Gastrocnemius medialis (tissue), 4 donors: ENCODE data around the gene EPHA1. TPM values are rescaled to one million over a fixed set of nuclear protein-coding genes. Genes with fewer than 3 reads are reported as not detected.
"Not testable (repeated sequence)": the region's sequence is repeated elsewhere in the genome, so short reads cannot be mapped to it uniquely, and the experiment has no call there.

Experiments
- ATAC-seq, 2 donors: fragments of 150-250 bp; one replicate each; pipeline ENCODE4 v1.9.1; 2016
- DNase-seq, 2 donors: peaks; one replicate each; pipeline ENCODE4 v3.0.0-alpha.2; 2019
- H3K27ac ChIP-seq, 4 donors: fragments of 200-600 bp; sonication (generic); 1 replicate in 1 of 4; 2 replicates in 3 of 4; pipeline ENCODE4 v1.5.1; 2016 to 2018; ENCODE audit warnings: mild to moderate bottlenecking in 2 of 4, moderate library complexity in 1 of 4
- H3K27me3 ChIP-seq, 3 donors: fragments of 200-600 bp; sonication (generic) in 2 of 3; 1 replicate in 1 of 3; 2 replicates in 2 of 3; pipeline versions ENCODE4 v1.5.1 to v1.6.0; 2016 to 2019; ENCODE audit warnings: mild to moderate bottlenecking in 1 of 3, moderate library complexity in 1 of 3
- H3K36me3 ChIP-seq, 2 donors: fragments of 200-600 bp; sonication (generic) in 1 of 2; one replicate each; pipeline ENCODE4 v1.5.1; 2017 to 2018
- H3K4me1 ChIP-seq, 2 donors: fragments of 200-600 bp; sonication (generic) in 1 of 2; one replicate each; pipeline ENCODE4 v1.5.1; 2016 to 2017; ENCODE audit warnings: mild to moderate bottlenecking in 2 of 2
- H3K4me3 ChIP-seq, 4 donors: fragments of 200-600 bp; sonication (generic) in 3 of 4; 1 replicate in 1 of 4; 2 replicates in 3 of 4; pipeline ENCODE4 v1.5.1; 2016 to 2019; ENCODE audit warnings: mild to moderate bottlenecking in 2 of 4
- H3K9me3 ChIP-seq, 3 donors: fragments of 200-600 bp; sonication (generic) in 2 of 3; 1 replicate in 1 of 3; 2 replicates in 2 of 3; pipeline ENCODE4 v1.5.1; 2016 to 2019
- CTCF ChIP-seq, 5 experiments: fragments of 450-650 bp in 3 of 5; fragments of 200-600 bp in 2 of 5; sonication (generic) in 2 of 5; IDR thresholded peaks in 4 of 5; conservative IDR thresholded peaks in 1 of 5; 1 replicate in 4 of 5; 2 replicates in 1 of 5; pipeline ENCODE4 v1.5.1; 2016 to 2019; ENCODE audit warnings: antibody characterized with exemption in 5 of 5, mild to moderate bottlenecking in 3 of 5, moderate library complexity in 3 of 5
- POLR2A ChIP-seq, 2 donors: fragments of 450-650 bp; IDR thresholded peaks; one replicate each; pipeline ENCODE4 v1.6.1; 2017; ENCODE audit warnings: antibody characterized with exemption in 2 of 2, mild to moderate bottlenecking in 2 of 2, moderate library complexity in 2 of 2
- in situ Hi-C, 4 donors: fragments of 200-750 bp; cut with MboI; loops; one replicate each; pipeline versions ENCODE4 v1.15.0 to v1.8.0; 2017; ENCODE audit warnings: low sequenced_read_pairs in 4 of 4
- intact Hi-C: fragments of 100-400 bp; cut with DNase I; formaldehyde crosslinking; loops from one replicate; pipeline ENCODE4 v1.15.1; 2023; ENCODE audit warnings: low total_unique reads
- total RNA-seq, 4 donors: library from RNA; depleted of rRNA; stranded (reverse); fragments of >200 nt; gene quantifications; one replicate each; pipeline versions ENCODE4 v1.1.0 to v1.2.3, GENCODE V29; 2016

The EPHA1 gene
- total RNA-seq, 4 donors from 2014 or later, result not detected

GRCh38 chr7:143431109-143431508, 22.5 kb upstream of the EPHA1 start:
- DNase-seq (no peak), ATAC-seq (no peak)
- H3K9me3 ChIP-seq, result no peaks in the 10 kb centered on the region
- H3K4me3 ChIP-seq, result no peak overlapping the region
- intact Hi-C loops, result no loop called here
- H3K27me3 ChIP-seq, result no peaks in the 10 kb centered on the region
- no peak overlapping the region for H3K27ac ChIP-seq
- no peaks in the 10 kb centered on the region for H3K36me3 ChIP-seq
- H3K4me1 ChIP-seq, result no peaks in the 10 kb centered on the region
- in situ Hi-C loops, result loop anchor here in 1 of 4 donors (25.0 kb wide), 1 partner anchor 419 kb away; no protein-coding TSS in a partner anchor
- TF ChIP-seq POLR2A (IDR thresholded peaks at IDR 0.05), result no peak
- TF ChIP-seq CTCF (IDR thresholded peaks at IDR 0.05 in 4 of 5, conservative IDR thresholded peaks at IDR 0.05 in 1 of 5), result no peak

GRCh38 chr7:143429770-143430698, 21.4 kb upstream of the EPHA1 start:
- Histone ChIP-seq H3K9me3 (no peaks in the 10 kb centered on the region), H3K4me3 (no peak overlapping the region), H3K27me3 (no peaks in the 10 kb centered on the region), H3K36me3 (no peaks in the 10 kb centered on the region), H3K4me1 (no peaks in the 10 kb centered on the region), H3K27ac (no peak overlapping the region)
- in situ Hi-C loops, result loop anchor here in 1 of 4 donors (25.0 kb wide), 1 partner anchor 418 kb away; no protein-coding TSS in a partner anchor
- ATAC-seq (no peak), DNase-seq (no peak)
- intact Hi-C loops, result no loop called here
- TF ChIP-seq CTCF (IDR thresholded peaks at IDR 0.05 in 4 of 5, conservative IDR thresholded peaks at IDR 0.05 in 1 of 5) (no peak), POLR2A (IDR thresholded peaks at IDR 0.05) (no peak)

GRCh38 chr7:143426479-143427142, 18.0 kb upstream of the EPHA1 start:
- Histone ChIP-seq H3K27ac (no peak overlapping the region), H3K4me1 (no peaks in the 10 kb centered on the region), H3K9me3 (no peaks in the 10 kb centered on the region), H3K4me3 (no peak overlapping the region), H3K27me3 (no peaks in the 10 kb centered on the region), H3K36me3 (no peaks in the 10 kb centered on the region)
- no peak for TF ChIP-seq CTCF (IDR thresholded peaks at IDR 0.05 in 4 of 5, conservative IDR thresholded peaks at IDR 0.05 in 1 of 5)
- intact Hi-C loops, result no loop called here
- in situ Hi-C loops, result loop anchor here in 1 of 4 donors (25.0 kb wide), 1 partner anchor 414 kb away; no protein-coding TSS in a partner anchor
- ATAC-seq (no peak), DNase-seq (no peak)

GRCh38 chr7:143424476-143424875, 15.8 kb upstream of the EPHA1 start:
- in situ Hi-C loops, result loop anchor here in 1 of 4 donors (25.0 kb wide), 1 partner anchor 412 kb away; no protein-coding TSS in a partner anchor
- H3K9me3 ChIP-seq, intact Hi-C loops, ATAC-seq, H3K27me3 ChIP-seq, H3K4me1 ChIP-seq, H3K27ac ChIP-seq, H3K4me3 ChIP-seq, H3K36me3 ChIP-seq, DNase-seq: not testable (repeated sequence)

- no peak overlapping the region for H3K4me3 ChIP-seq
- no peaks in the 10 kb centered on the region for H3K27me3 ChIP-seq
- TF ChIP-seq CTCF (IDR thresholded peaks at IDR 0.05 in 4 of 5, conservative IDR thresholded peaks at IDR 0.05 in 1 of 5), result no peak
- TF ChIP-seq POLR2A (IDR thresholded peaks at IDR 0.05), result no peak
- intact Hi-C loops (no loop called here), in situ Hi-C loops (loop anchor here in 1 of 4 donors (25.0 kb wide), 1 partner anchor 410 kb away; no protein-coding TSS in a partner anchor)
- H3K9me3 ChIP-seq, result no peaks in the 10 kb centered on the region
- H3K27ac ChIP-seq, result no peak overlapping the region
- no peaks in the 10 kb centered on the region for H3K36me3 ChIP-seq
- DNase-seq, result no peak
- ATAC-seq, result no peak
- no peaks in the 10 kb centered on the region for H3K4me1 ChIP-seq
Observed at GRCh38 chr7:143422033-143422432, 13.4 kb upstream of the EPHA1 start.

- in situ Hi-C loops, result loop anchor here in 1 of 4 donors (25.0 kb wide), 1 partner anchor 408 kb away; no protein-coding TSS in a partner anchor
Observed at GRCh38 chr7:143420624-143421023, 12.0 kb upstream of the EPHA1 start.

More at GRCh38 chr7:143420624-143421023, 12.0 kb upstream of the EPHA1 start:
- H3K27ac ChIP-seq, H3K4me3 ChIP-seq, ATAC-seq, DNase-seq, H3K27me3 ChIP-seq, H3K36me3 ChIP-seq, intact Hi-C loops, H3K4me1 ChIP-seq, H3K9me3 ChIP-seq: not testable (repeated sequence)
